Measurements from ENCODE around the gene DPPA2. TPM values are rescaled to one million over a fixed set of nuclear protein-coding genes. Genes with fewer than 3 reads are reported as not detected.

The DPPA2 gene
- total RNA-seq, 1 donor from 2014 or later: not detected

- intact Hi-C loops (cut with micrococcal nuclease): no loop called here
- TF ChIP-seq, protein P1, sequence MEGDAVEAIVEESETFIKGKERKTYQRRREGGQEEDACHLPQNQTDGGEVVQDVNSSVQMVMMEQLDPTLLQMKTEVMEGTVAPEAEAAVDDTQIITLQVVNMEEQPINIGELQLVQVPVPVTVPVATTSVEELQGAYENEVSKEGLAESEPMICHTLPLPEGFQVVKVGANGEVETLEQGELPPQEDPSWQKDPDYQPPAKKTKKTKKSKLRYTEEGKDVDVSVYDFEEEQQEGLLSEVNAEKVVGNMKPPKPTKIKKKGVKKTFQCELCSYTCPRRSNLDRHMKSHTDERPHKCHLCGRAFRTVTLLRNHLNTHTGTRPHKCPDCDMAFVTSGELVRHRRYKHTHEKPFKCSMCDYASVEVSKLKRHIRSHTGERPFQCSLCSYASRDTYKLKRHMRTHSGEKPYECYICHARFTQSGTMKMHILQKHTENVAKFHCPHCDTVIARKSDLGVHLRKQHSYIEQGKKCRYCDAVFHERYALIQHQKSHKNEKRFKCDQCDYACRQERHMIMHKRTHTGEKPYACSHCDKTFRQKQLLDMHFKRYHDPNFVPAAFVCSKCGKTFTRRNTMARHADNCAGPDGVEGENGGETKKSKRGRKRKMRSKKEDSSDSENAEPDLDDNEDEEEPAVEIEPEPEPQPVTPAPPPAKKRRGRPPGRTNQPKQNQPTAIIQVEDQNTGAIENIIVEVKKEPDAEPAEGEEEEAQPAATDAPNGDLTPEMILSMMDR (IDR thresholded peaks at IDR 0.05; ENCODE audit: borderline replicate concordance): no peak
- no peaks in the 10 kb centered on the region for H3K36me3 ChIP-seq
- peaks cover 80% of the 10 kb centered on the region for H3K27me3 ChIP-seq (ENCODE audit: low read depth)
- no peak for DNase-seq
- H3K9me3 ChIP-seq (replicated peaks): no peaks in the 10 kb centered on the region
- no peak overlapping the region for H3K4me3 ChIP-seq
- no peaks in the 10 kb centered on the region for H3K4me1 ChIP-seq
- no peak overlapping the region for H3K27ac ChIP-seq (replicated peaks)
These were observed 18.3 kb upstream of the DPPA2 start for GRCh38 chr3:109334572-109334971.

GRCh38 chr3:109331692-109332091 is 15.4 kb upstream of the DPPA2 start:
- TF ChIP-seq, protein P1 (IDR thresholded peaks at IDR 0.05; ENCODE audit: borderline replicate concordance): no peak
- no peaks in the 10 kb centered on the region for H3K4me1 ChIP-seq
- H3K4me3 ChIP-seq: no peak overlapping the region
- no peaks in the 10 kb centered on the region for H3K36me3 ChIP-seq
- intact Hi-C loops (cut with micrococcal nuclease): no loop called here
- no peak for DNase-seq
- no peaks in the 10 kb centered on the region for H3K9me3 ChIP-seq (replicated peaks)
- H3K27me3 ChIP-seq (ENCODE audit: low read depth): peaks cover 52% of the 10 kb centered on the region
- no peak overlapping the region for H3K27ac ChIP-seq (replicated peaks)

- Histone ChIP-seq H3K36me3 (no peaks in the 10 kb centered on the region), H3K27me3 (ENCODE audit: low read depth) (peaks cover 39% of the 10 kb centered on the region), H3K4me1 (no peaks in the 10 kb centered on the region), H3K27ac (replicated peaks) (no peak overlapping the region), H3K4me3 (no peak overlapping the region), H3K9me3 (replicated peaks) (no peaks in the 10 kb centered on the region)
- intact Hi-C loops (cut with micrococcal nuclease): no loop called here
- TF ChIP-seq, protein P1 (IDR thresholded peaks at IDR 0.05; ENCODE audit: borderline replicate concordance): no peak
- DNase-seq: no peak
These were observed 14.1 kb upstream of the DPPA2 start for GRCh38 chr3:109330405-109330804.

DNA sequence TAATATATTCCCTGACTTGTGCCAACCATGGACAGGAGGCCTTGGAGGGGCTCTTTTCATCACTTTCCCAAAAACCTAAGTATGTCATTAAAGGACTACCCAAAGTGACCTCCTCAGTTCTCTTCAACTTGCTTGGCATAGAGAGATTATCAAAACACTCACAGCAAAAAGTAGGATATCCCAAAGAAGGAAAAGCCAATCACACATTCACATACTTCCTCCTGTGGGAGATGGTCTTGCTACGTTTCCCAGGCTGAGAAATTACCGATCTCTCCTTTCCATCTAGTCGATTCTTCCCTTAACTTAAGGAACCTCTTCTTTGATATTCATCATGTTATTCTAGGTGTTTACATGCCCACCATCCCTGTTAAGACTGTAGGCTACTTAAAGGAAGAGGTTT is 11.9 kb upstream of the DPPA2 start:
- intact Hi-C loops (cut with micrococcal nuclease): no loop called here
- Histone ChIP-seq H3K36me3 (no peaks in the 10 kb centered on the region), H3K27me3 (ENCODE audit: low read depth) (peaks cover 18% of the 10 kb centered on the region), H3K27ac (replicated peaks) (no peak overlapping the region), H3K4me3 (no peak overlapping the region), H3K9me3 (replicated peaks) (no peaks in the 10 kb centered on the region), H3K4me1 (no peaks in the 10 kb centered on the region)
- no peak for DNase-seq
- TF ChIP-seq, protein P1 (IDR thresholded peaks at IDR 0.05; ENCODE audit: borderline replicate concordance): no peak

DNA sequence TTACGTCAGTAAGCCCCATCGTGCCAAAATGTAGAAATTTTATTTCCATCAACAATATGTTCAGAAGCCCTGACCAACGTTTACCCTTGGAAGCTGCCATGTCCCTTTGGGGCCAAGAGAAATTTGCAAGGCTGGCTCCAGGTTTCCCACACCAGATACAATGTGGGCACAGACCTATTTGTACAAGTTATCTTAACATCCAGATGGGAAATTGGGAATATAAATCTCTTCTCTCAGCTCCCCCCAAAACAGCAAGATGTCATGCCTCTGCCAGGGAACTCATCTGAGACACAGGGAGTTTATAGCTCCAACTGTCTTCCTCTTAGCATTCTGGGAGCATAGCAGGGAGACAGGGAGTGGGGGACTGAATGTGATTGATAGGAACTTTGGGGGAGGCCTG is 9.3 kb upstream of the DPPA2 start:
- Histone ChIP-seq H3K4me3 (no peak overlapping the region), H3K36me3 (no peaks in the 10 kb centered on the region), H3K9me3 (replicated peaks) (no peaks in the 10 kb centered on the region), H3K27ac (replicated peaks) (no peak overlapping the region), H3K4me1 (no peaks in the 10 kb centered on the region), H3K27me3 (ENCODE audit: low read depth) (no peaks in the 10 kb centered on the region)
- DNase-seq: no peak
- intact Hi-C loops (cut with micrococcal nuclease): no loop called here
- TF ChIP-seq, protein P1 (IDR thresholded peaks at IDR 0.05; ENCODE audit: borderline replicate concordance): no peak

- Histone ChIP-seq H3K36me3 (no peaks in the 10 kb centered on the region), H3K27me3 (ENCODE audit: low read depth) (no peaks in the 10 kb centered on the region), H3K4me1 (no peaks in the 10 kb centered on the region), H3K9me3 (replicated peaks) (no peaks in the 10 kb centered on the region), H3K4me3 (no peak overlapping the region), H3K27ac (replicated peaks) (no peak overlapping the region)
- TF ChIP-seq, protein P1 (IDR thresholded peaks at IDR 0.05; ENCODE audit: borderline replicate concordance): no peak
- intact Hi-C loops (cut with micrococcal nuclease): no loop called here
- DNase-seq: no peak
These were observed 8.8 kb upstream of the DPPA2 start for GRCh38 chr3:109325109-109325508.

All from left ventricle myocardium inferior (tissue), 1 donor.